Activated gamma-delta T cell (primary cell): ENCODE results near the gene HDAC3.

Experiments used
- DNase-seq: peaks from one replicate; lab custom pipeline; 2025; lab: John Stamatoyannopoulos, UW
- total RNA-seq, 2 donors: gene quantifications; one replicate each; lab custom pipeline; 2026; lab: John Stamatoyannopoulos, UW

Gene HDAC3
- total RNA-seq = 70.9 to 79.1 reads per million in 2 donors

- DNase-seq = peak; percentile 83
Measured at GRCh38 chr5:141636413-141637122, at the start of gene HDAC3, which contains the start of gene RELL2. TSS of gene HDAC3 (minus strand) at chr5:141636849. CDS start at chr5:141636790, 59 bp downstream. TSS of gene RELL2 (plus strand) at chr5:141636997. CDS start at chr5:141638226, 1,229 bp downstream.

GRCh38 chr5:141685591-141685990 lies 48.9 kb upstream of the HDAC3 start:
- no peak for DNase-seq

GRCh38 chr5:141683596-141684141 lies 47.0 kb upstream of the HDAC3 start:
- no peak for DNase-seq

- peak; percentile 36 for DNase-seq
Measured at GRCh38 chr5:141681695-141682641, 45.3 kb upstream of the HDAC3 start, which contains the start of gene ARAP3. TSS of gene ARAP3 (minus strand) at chr5:141682230. CDS start at chr5:141680486, 1,744 bp downstream.

GRCh38 chr5:141681295-141681694 lies 44.6 kb upstream of the HDAC3 start:
- DNase-seq = no peak

- no peak for DNase-seq
Measured at GRCh38 chr5:141680751-141681201, 44.1 kb upstream of the HDAC3 start.

GRCh38 chr5:141680178-141680577 lies 43.5 kb upstream of the HDAC3 start:
- DNase-seq = no peak

GRCh38 chr5:141677415-141677814 lies 40.8 kb upstream of the HDAC3 start:
- DNase-seq = no peak

- no peak for DNase-seq
Measured at GRCh38 chr5:141675672-141676071, 39.0 kb upstream of the HDAC3 start.

GRCh38 chr5:141674747-141675146 lies 38.1 kb upstream of the HDAC3 start:
- no peak for DNase-seq

GRCh38 chr5:141672841-141673813 lies 36.5 kb upstream of the HDAC3 start:
- no peak for DNase-seq

- DNase-seq = no peak
Measured at GRCh38 chr5:141672071-141672840, 35.6 kb upstream of the HDAC3 start.

GRCh38 chr5:141669520-141669919 lies 32.9 kb upstream of the HDAC3 start:
- no peak for DNase-seq

- DNase-seq = no peak
Measured at GRCh38 chr5:141668601-141669265, 32.1 kb upstream of the HDAC3 start.

GRCh38 chr5:141665995-141666940 lies 29.6 kb upstream of the HDAC3 start:
- no peak for DNase-seq

- no peak for DNase-seq
Measured at GRCh38 chr5:141664733-141665461, 28.2 kb upstream of the HDAC3 start.

GRCh38 chr5:141663506-141663905 lies 26.9 kb upstream of the HDAC3 start:
- DNase-seq = no peak

- DNase-seq = no peak
Measured at GRCh38 chr5:141662028-141662427, 25.4 kb upstream of the HDAC3 start.
